PFSK-1 (cell line): Measurements from ENCODE around the gene NPC1L1.

Experiments used
- POLR2AphosphoS5 ChIP-seq: IDR thresholded peaks from 2 replicates; pipeline ENCODE4 v1.6.1; 2012; ENCODE audit warnings: low read depth, mild to moderate bottlenecking, control low read depth, low read length, moderate library complexity
- REST ChIP-seq, 2 experiments: IDR thresholded peaks; 2 replicates each; pipeline versions ENCODE4 v1.6.1 to v1.8.0; 2011 to 2012; ENCODE audit warnings: low read depth in 2 of 2, low read length in 2 of 2, control low read depth in 1 of 2, inconsistent platforms in 1 of 2, mild to moderate bottlenecking in 1 of 2, moderate library complexity in 1 of 2; ENCODE audit not compliant: insufficient read depth in 1 of 2

DNA sequence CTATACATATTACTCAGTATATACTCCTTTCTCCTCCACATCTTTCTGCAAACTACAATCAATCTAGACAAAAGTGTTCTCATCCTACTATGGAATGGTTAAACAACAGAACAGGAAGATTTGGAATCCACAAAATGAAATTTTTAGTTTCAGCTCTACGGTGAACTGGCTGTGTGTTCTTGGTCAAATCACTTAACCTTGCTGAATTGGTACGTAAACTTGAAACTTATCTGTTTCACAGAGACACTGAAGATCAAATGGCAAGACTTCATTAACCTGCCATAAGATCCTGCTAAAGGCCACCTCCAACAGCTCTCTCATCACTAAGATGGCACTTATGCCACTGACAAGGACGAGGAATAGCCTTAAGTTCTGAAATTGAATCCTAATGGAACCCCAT, 52.2 kb downstream of the NPC1L1 start:
- TF ChIP-seq POLR2AphosphoS5 (no peak), REST (IDR thresholded peaks at IDR 0.05; ENCODE audit: insufficient read depth in 1 of 2, low read depth in 2 of 2, low read length in 2 of 2) (no peak)
